ENCODE data around the gene PPA1.
"Not testable (repeated sequence)": the region's sequence is repeated elsewhere in the genome, so short reads cannot be mapped to it uniquely, and the experiment has no call there.

Gene PPA1

GRCh38 chr10:70253878-70254765 lies 20.9 kb upstream of the PPA1 start:
- DNase-seq = no peak

GRCh38 chr10:70250961-70251680 lies 17.9 kb upstream of the PPA1 start:
- DNase-seq = no peak

GRCh38 chr10:70247360-70247759 lies 14.1 kb upstream of the PPA1 start:
- no peak for DNase-seq

GRCh38 chr10:70241081-70241480 lies 7.9 kb upstream of the PPA1 start:
- DNase-seq = no peak

- DNase-seq = not testable (repeated sequence)
These were observed 6.8 kb upstream of the PPA1 start for GRCh38 chr10:70239986-70240385.

GRCh38 chr10:70239077-70239976 lies 6.1 kb upstream of the PPA1 start:
- DNase-seq = not testable (repeated sequence)

GRCh38 chr10:70237958-70238536 lies 4.8 kb upstream of the PPA1 start:
- DNase-seq = not testable (repeated sequence)

GRCh38 chr10:70234668-70235447 lies 1.6 kb upstream of the PPA1 start:
- no peak for DNase-seq

GRCh38 chr10:70233939-70234300 lies 691 bp upstream of the PPA1 start:
- no peak for DNase-seq

GRCh38 chr10:70232859-70233108 lies 445 bp downstream of the PPA1 start:
- no peak for DNase-seq

GRCh38 chr10:70232155-70232858 lies 922 bp downstream of the PPA1 start:
- DNase-seq = no peak

- no peak for DNase-seq
These were observed 4.7 kb downstream of the PPA1 start for GRCh38 chr10:70228491-70228890.

GRCh38 chr10:70227548-70228320 lies 5.5 kb downstream of the PPA1 start:
- no peak for DNase-seq

GRCh38 chr10:70223728-70224127 lies 9.5 kb downstream of the PPA1 start:
- no peak for DNase-seq

- DNase-seq = not testable (repeated sequence)
These were observed 10.3 kb downstream of the PPA1 start for GRCh38 chr10:70222811-70223447.

- no peak for DNase-seq
These were observed 10.9 kb downstream of the PPA1 start for GRCh38 chr10:70222340-70222794.

- DNase-seq = no peak
These were observed 12.2 kb downstream of the PPA1 start for GRCh38 chr10:70221030-70221429.

- no peak for DNase-seq
These were observed 20.4 kb downstream of the PPA1 start for GRCh38 chr10:70212879-70213278.

GRCh38 chr10:70212277-70212676 lies 21.0 kb downstream of the PPA1 start:
- DNase-seq = no peak

GRCh38 chr10:70206762-70207161 lies 26.5 kb downstream of the PPA1 start:
- no peak for DNase-seq

Measured in NCI-H524 treated with DMSO at 0.1 percent for 48 hours (cell line).